NOMO-1 treated with DMSO at 0.1 percent for 48 hours (cell line): ENCODE data around the gene ESYT1.
A peak's percentile ranks its signal among the peaks of the same experiment; 100 is the strongest.

Experiments
- DNase-seq: peaks from one replicate; lab custom pipeline; 2025; ENCODE audit not compliant: unreplicated experiment; lab: John Stamatoyannopoulos, UW

The ESYT1 gene

DNA sequence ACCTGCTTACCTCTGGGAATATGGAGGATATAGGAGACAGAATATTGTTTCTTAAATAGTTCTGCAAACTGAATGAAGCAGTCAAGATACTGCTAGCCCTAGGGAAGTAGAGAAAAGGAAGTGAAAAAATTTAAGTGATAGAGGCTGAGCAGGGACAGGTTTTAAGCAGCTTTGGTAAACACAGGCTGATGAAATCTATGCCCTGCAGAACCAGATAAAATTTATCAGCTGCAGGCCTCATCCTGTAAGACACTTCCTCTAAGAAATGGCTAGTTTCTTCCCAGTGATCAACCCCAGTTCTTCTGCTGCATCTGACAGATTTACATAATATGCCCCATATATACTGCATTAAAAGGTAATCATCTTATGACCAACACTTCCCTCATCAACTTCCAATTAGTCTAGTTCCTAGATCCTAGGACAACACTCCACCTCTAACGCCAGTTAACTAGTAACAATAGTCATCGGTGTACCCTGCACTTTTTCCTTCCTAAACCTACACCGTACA lies 1.3 kb upstream of the ESYT1 start:
- DNase-seq = peak; percentile 90

DNA sequence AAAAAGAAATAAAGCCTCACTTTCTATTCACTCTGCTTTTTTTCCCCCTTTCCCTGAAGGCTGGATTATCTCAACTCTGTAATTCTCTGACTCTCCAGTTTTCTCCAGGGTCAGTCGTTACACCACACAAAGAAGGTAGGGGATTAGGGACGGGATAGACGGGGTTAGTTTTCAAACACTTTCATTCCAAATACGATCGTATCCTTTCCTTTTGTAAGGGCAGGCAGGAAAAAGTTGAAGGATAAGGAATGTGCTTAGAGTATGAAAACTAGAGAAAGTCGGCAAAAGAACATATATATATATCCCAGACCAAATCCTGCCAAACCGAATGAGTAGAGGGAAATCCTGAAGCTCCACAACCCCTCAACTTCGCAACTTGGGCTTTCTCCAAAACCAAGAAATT lies 581 bp upstream of the ESYT1 start:
- DNase-seq = no peak

DNA sequence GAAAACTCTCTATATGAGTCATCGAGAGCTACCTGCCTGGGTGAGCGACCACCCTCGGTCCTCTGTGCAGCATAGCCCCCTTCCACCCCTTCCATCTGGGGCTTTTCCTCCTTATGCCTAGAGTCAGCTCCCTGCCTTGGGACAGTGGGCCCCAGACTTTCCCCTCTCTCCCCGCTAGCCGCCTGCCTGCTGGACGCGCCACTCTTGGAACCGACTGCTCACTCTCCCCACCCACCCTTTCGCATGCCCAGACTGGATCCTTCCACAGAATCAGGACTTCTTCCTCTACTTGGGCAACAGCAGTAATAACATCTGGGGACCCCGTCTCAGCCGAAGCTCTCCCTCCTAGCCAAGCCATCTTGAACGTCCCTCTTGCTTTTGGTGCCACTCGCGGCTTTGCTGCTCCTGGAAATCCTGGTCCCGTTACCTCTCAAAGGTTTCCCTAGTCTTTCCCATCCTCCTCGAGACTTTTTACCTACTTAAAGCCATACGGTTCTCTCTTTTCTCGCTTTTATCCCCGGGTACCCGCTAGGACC lies 671 bp downstream of the ESYT1 start:
- no peak for DNase-seq

DNA sequence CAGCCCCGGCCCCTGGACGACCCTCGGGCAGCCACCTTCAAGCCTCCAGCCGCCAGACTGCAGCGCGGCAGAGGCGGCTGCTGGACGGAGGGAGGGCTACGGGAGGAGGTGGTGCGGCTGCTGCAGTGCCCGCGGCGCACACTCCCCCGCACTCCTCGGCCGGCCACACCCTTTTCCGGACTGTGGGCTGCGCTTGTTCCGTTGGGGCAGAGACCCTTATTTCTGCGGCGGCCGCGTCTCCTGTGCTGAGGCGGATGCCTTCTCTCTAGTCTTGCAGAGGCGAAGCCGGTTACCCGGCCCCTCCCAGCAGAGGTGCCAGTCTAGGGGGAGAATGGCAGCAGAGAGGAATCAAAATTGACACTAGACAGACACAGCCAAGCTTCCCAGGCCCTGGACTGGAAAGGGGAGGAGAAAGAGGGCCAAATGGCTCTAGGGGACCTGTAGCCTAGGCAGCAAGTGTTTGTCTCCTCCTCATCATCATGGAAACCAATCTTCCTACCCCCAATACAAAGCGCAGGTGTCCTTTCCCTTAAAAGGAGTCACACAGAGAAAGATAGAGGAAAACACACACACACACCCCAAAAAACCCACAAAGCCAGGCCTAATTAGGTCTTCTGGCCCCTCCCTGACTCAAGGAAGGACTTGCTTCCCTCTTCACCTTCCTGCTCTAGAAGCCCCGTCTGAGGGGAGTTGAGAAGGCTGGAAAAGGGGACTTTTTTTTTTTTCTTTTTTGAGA lies 1.3 kb downstream of the ESYT1 start:
- peak; percentile 55 for DNase-seq

DNA sequence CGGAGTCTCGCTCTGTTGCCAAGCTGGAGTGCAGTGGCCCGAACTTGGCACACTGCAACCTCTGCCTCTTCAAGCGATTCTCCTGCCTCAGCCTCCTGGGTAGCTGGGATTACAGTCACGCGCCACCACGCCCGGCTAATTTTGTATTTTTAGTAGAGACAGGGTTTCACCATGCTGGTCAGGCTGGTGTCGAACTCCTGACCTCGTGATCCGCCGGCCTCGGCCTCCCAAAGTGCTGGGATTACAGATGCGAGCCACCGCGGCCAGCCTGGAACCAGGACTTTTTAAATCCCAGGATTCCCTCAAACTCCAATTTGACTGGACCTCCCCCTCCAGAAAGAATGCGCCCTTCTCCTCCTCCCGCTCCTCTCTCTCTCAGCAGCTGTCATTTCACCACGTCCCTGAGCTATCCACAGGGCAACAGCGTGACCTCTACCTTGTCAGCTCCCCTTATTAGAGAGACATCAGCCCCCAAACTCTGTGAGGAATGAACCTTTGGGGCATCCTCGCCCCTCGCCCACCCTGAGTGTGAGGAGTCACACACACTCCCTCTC lies 2.0 kb downstream of the ESYT1 start:
- no peak for DNase-seq

DNA sequence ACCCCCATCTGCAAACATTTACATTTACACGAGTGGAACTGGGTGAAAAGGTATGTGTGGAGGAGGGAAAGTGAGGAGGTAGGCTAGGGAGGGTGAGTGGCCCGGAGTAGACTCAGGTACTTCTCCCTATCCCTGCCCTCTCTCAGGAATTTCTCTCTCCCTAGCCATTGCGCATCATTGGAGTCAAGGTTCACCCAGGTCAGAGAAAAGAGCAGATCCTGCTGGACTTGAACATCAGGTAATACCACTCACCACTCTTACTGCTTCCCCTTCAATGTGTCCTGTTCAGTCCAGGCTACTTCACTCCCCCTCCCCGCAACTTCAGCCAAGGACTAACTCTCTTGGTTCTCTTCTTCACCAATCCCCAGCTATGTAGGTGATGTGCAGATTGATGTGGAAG lies 2.8 kb downstream of the ESYT1 start:
- no peak for DNase-seq

DNA sequence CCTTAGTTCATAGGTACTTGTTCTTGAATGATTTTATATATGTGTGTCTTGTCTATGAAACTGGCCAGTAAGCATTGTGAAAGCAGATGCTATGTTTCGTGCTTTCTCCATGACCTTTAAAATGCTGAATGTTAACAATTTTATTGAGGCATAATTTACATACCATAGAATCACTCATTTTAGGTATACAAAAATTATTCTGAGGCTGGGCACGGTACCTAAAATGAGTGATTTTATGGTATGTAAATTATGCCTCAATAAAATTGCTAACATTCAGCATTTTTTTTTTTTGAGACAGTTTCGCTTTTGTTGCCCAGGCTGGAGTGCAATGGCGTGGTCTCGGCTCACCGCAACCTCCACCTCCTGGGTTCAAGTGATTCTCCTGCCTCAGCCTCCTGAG lies 6.8 kb downstream of the ESYT1 start:
- no peak for DNase-seq

DNA sequence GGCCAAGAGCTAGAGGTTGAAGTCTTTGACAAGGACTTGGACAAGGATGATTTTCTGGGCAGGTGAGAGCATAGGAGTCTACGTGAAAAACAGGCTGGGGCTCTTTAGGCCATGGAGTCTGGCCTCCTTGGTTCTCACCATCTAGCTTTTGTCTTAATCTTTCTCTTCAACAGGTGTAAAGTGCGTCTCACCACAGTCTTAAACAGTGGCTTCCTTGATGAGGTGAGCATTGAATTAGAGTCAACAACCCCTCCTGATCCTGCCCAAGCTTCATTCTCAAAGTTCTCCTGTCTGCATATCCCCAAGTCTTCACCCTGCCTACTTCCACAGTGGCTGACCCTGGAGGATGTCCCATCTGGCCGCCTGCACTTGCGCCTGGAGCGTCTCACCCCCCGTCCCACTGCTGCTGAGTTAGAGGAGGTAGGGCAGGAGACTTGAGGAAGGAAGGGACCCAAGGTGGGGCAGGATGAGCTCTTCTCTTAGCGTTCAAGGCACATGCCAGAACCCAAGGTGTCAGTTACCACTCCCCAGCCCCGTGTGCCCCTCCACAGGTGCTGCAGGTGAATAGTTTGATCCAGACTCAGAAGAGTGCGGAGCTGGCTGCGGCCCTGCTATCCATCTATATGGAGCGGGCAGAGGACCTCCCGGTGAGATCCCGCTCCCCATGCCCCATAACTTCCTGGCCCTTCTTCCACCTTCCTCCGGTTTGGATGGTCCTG lies 9.9 kb downstream of the ESYT1 start:
- no peak for DNase-seq

DNA sequence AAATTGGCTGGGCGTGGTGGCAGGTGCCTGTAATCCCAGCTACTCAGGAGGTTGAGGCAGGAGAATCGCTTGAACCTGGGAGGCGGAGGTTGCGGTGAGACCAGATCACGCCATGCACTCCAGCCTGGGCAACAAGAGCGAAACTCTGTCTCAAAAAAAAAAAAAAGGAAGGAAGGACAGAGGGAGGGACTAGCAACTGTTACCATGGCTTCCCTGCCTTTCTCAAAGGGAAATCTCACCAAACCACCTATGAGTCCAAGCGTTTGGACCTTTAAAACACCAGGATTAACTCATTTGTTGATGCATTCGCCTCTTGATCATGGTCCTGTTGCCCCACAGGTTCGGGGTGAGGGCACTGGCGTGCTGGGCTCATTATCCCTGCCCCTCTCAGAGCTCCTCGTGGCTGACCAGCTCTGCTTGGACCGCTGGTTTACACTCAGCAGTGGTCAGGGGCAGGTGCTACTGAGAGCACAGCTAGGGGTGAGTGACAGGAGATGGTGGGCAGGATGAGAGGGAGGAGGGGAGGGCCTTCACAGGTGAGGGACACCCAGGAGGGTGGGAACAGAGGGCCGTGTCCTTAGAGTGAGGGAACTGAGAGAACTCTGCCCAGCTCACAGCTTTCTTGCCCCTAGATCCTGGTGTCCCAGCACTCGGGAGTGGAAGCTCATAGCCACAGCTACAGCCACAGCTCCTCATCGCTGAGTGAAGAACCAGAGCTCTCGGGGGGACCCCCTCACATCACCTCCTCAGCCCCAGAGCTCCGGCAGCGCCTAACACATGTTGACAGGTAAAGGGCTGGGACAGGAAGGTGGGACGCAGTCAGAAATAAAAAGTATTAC lies 14.1 kb downstream of the ESYT1 start:
- DNase-seq = peak; percentile 52

DNA sequence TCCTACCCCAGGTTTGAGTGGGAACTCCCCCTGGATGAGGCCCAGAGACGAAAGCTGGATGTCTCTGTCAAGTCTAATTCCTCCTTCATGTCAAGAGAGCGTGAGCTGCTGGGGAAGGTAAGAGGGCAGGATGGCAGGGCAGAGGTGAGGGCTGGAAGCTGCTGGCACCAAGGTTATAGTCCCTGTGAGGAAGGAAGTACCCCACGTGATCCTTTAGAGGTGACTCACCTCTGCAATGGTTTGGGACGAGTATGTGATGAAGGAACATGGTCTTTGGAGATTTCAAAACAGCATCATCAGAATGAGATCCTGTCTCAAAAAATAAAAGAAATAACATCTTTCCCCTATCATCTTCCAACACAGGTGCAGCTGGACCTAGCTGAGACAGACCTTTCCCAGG lies 15.2 kb downstream of the ESYT1 start:
- DNase-seq = no peak

DNA sequence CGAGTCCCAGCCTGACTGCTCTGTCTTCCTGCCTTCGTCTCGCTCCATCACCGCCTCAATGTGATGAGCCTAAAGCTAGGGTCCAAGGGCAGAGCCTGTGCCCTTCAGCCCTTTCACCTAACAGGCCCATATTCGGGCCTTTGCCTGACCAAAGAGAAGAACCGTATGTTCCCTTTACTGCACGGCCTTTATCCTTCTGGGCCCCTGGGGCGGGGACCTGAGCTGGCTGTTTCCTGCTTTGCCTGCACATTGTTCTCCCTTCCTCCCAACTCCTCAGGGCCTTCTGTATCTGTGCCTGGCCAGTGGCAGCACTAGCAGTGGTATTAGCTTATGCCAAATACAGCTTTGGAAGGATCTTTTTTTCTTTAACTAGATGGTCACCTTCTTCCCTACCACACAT lies 15.8 kb downstream of the ESYT1 start:
- no peak for DNase-seq

DNA sequence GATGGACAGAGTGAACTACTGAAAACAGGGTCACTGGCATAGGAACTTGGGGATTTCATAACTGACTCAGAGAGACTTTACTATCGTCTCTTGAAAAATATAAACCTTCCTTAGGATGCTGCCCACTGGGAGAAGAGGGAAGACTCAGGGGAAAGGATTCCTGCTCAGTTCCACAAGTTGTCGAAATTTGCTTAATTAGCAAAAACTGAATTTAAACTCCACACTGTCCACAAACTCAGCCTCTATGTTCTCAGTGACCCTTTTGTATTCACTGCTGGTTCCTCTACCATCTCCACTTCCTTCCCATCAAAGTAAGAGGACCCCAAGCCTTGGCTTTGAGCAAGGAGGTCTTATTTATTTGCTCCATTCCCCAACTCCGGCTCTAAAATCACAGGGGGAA lies 17.1 kb downstream of the ESYT1 start:
- no peak for DNase-seq

DNA sequence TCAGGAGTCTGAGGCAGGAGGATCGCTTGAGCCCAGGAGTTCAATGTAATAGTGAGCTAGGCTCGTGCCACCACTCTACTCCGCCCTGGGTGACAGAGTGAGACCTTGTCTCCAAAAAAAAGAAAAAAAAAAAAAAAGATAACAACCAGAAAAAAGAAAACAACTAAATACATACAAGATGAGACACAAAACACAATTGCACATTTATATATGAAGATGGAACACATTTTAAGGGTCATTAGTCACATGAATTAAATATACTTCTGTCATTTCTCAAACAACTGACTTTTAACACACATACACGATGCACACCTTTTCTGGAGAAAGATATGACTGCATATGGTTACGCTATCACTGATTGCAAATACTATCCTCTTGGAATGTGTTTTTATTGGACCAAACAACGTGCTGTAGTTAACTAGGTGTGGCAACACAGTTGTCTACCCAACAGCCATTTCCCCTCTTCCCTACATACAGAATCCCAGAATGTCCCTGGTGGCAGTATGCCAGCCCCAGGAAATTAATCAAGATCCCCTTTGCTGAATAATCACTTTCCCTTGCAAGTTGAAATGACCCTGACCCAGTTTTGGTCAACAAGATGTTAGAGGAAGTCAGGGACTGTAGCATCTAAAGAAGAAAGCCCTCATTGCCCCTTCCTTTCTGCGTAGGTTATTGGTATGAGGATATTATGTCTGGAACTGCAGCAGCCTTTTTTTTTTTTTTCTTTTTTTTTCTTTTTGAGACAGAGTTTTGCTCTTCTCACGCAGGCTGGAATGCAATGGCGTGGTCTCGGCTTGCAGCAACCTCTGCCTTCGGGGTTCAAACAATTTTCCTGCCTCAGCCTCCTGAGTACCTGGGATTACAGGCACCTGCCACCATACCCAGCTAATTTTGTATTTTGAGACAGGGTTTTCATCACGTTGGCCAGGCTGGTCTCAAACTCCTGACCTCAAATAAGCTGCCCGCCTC lies 18.7 kb downstream of the ESYT1 start:
- no peak for DNase-seq

DNA sequence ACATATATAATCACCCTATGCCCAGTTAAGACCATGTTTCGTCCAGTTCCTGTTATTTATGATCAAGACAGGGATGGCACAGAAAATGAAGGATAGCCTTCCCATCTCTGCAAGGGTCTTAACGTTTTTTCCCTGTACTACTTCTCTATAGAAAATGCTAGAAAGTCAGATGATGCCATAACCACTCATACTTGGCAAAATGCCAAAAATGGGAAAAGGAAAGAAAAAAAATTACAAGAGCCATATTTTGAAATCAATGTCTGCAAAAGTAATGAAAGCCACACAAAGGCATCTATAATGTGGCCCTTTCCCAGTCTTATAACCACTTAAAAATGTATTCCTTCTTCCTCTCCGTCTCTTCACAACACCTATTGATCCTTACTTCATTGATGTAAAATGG lies 22.5 kb downstream of the ESYT1 start:
- peak; percentile 25 for DNase-seq

DNA sequence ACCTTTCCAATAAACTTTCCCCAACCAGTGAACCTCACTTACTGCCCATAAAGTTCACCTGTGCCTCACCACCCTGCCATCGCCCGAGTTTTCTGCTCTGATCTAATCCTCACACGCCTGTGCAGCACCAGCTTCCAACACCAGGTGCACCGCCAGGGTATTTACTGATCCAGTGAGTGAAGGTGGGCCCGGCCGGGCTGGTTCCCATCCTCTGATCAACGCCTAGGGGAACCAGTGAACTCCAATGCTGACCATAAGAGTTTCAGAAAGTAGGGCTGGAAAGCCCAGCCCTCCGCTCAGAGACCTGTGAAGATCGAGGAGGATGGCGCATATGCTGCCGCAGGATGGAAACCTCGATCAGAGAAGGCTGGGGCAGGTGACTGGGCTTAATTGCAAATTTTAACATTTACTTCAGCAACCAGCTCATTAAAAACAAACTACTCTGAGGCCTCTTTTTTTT lies 23.6 kb downstream of the ESYT1 start:
- DNase-seq = peak; percentile 61

DNA sequence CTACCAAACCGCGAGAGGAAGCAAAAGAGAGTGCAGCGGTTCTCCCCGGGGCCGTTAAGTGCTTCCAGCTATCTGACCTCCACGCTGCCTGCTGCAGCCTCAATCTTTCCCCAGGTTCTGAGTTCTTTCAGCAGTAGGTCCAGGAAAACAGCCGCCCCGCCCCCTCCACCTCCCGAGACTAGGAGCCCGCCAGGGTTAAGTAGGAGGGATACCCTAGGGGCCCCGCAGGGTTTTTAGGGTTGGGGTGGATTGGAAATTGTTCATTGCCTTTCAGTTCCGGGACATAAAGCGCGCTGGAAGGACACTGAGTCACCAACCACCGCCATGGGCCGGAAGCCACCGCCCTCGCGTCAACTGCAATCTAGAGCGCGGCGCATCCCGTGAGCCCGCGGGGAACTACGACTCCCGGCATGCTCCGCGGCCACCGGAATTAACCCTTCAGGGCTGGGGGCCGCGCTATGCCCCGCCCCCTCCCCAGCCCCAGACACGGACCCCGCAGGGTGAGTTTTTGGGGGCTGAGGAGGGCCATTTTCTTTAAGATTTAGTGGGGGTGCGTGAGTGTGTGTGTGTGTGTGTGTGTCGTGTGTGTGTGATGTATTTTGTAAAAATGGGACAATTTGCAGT lies 24.2 kb downstream of the ESYT1 start, which contains the start of gene MYL6B:
Gene MYL6B (plus strand): TSS at position 456 of the 624 bp plus-strand sequence. CDS start 1,332 bp downstream, outside the sequence.
- DNase-seq = peak; percentile 89

DNA sequence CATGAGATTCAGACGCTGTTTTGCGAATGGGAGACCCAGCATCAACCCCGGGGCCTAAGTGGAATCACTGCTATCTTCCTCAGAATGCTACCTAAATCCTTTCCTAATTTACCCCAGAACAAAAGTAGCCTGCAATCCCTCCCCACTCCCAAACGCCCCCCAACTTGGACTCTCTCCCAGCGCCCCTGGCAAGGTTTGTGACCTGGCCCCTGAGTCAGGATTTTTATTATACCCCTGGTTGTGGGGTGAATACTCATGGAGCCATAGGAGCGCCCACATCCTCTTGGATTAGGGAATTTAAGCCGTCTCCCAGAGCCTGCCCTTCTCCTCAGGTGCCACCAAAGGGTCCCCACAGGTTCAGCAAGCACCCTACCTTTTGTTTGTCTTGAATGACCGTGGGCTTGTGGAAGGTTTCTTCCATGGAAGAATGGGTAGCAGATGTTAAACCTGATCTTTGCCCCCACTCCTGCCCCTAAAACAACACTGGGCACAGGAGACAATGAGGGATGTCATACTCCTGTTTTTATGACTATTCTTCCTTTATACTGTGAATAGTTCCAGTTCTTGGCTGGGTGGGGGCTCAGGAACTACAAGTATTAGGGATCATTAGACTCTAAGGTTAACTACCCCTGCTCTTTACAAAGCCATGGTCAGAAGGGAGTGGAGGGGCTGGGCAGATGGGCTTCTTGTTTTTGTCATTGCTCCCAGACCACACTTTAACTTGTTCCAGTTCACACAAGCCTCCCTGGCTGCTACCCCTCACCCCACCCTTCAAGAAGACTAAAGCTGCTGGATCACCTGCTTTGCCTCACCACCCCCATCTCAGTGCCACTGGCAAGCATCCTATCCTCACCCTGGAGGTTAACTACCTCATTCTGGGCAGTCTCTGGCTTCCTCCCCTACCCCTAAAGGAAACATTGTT lies 24.9 kb downstream of the ESYT1 start:
- no peak for DNase-seq

DNA sequence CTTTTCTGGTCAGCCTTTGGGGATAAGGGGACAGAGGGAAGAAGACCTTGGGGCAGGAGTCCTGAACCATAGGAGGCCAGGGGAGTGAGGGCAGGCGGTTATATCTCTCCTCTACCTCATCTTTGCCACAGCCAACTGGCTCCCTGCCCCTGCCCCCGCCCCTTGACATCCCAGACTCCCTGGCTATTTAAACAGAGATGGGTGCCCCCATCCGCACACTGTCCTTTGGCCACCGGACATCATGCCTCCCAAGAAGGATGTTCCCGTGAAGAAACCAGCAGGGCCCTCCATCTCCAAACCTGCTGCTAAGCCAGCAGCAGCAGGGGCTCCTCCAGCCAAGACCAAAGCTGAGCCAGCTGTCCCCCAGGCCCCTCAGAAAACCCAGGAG lies 25.6 kb downstream of the ESYT1 start:
- DNase-seq = no peak
